GM12878 (cell line): ENCODE data around the gene TNFSF9. TPM values are rescaled to one million over a fixed set of nuclear protein-coding genes. Genes with fewer than 3 reads are reported as not detected.
A peak's percentile ranks its signal among the peaks of the same experiment; 100 is the strongest.

Source experiments
- ASH2L ChIP-seq: fragments of 300-600, 200-600 bp; sonication (generic); IDR thresholded peaks from 2 replicates; pipeline ENCODE4 v1.6.1; 2017; ENCODE audit warnings: low read depth, mild to moderate bottlenecking, borderline replicate concordance
- ATF7 ChIP-seq: fragments of 450-650 bp; IDR thresholded peaks from 2 replicates; pipeline ENCODE4 v1.6.1; 2016; ENCODE audit warnings: low read depth, mild to moderate bottlenecking
- BACH1 ChIP-seq: fragments of 450-650 bp; IDR thresholded peaks from 2 replicates; pipeline ENCODE4 v1.6.1; 2017; ENCODE audit warnings: mild to moderate bottlenecking, borderline replicate concordance
- BCL3 ChIP-seq: IDR thresholded peaks from 2 replicates; pipeline ENCODE4 v1.6.1; 2011; ENCODE audit warnings: borderline replicate concordance, low read depth, mild to moderate bottlenecking, moderate library complexity, low read length; ENCODE audit not compliant: insufficient read depth, poor library complexity, severe bottlenecking
- CBFB ChIP-seq: IDR thresholded peaks from 2 replicates; pipeline ENCODE4 v1.6.1; 2016; ENCODE audit warnings: antibody characterized with exemption, low read depth
- FOS ChIP-seq: IDR thresholded peaks from 3 replicates; pipeline ENCODE4 v1.6.1; 2011; ENCODE audit warnings: borderline replicate concordance; ENCODE audit not compliant: insufficient read length; ENCODE audit errors: extremely low read depth
- FOXM1 ChIP-seq: IDR thresholded peaks from 2 replicates; pipeline ENCODE4 v1.6.1; 2012; ENCODE audit warnings: low read depth, mild to moderate bottlenecking, inconsistent platforms, low read length, moderate library complexity
- HDAC6 ChIP-seq: fragments of 200-600 bp; sonication (generic); IDR thresholded peaks from one replicate; pipeline ENCODE4 v1.8.0; 2017; ENCODE audit warnings: antibody characterized with exemption; ENCODE audit not compliant: unreplicated experiment
- IRF3 ChIP-seq: fragments of 450-650 bp; IDR thresholded peaks from 2 replicates; pipeline ENCODE4 v1.6.1; 2014; ENCODE audit warnings: mild to moderate bottlenecking
- JUND ChIP-seq: IDR thresholded peaks from 2 replicates; pipeline ENCODE4 v1.6.1; 2012; ENCODE audit warnings: low read depth, mild to moderate bottlenecking, low read length, improper control_type of control experiment, moderate library complexity
- KLF5 ChIP-seq: fragments of 450-650 bp; IDR thresholded peaks from 2 replicates; pipeline ENCODE4 v1.6.1; 2014; ENCODE audit warnings: mild to moderate bottlenecking; ENCODE audit not compliant: partially characterized antibody
- LARP7 ChIP-seq: fragments of 450-650 bp; IDR thresholded peaks from 2 replicates; pipeline ENCODE4 v1.6.1; 2017; ENCODE audit warnings: mild to moderate bottlenecking
- MYC ChIP-seq: IDR thresholded peaks from 2 replicates; pipeline ENCODE4 v1.6.1; 2011; ENCODE audit warnings: mild to moderate bottlenecking, low read length, moderate library complexity, inconsistent platforms; ENCODE audit not compliant: insufficient read depth, insufficient replicate concordance, insufficient read length, severe bottlenecking
- NR2C1 ChIP-seq: fragments of 450-650 bp; IDR thresholded peaks from 2 replicates; pipeline ENCODE4 v1.6.1; 2017; ENCODE audit warnings: antibody characterized with exemption, mild to moderate bottlenecking, moderate library complexity
- PAX5 ChIP-seq: IDR thresholded peaks from 2 replicates; pipeline ENCODE4 v1.6.1; 2011; ENCODE audit warnings: low read depth, low read length, borderline replicate concordance
- POLR2AphosphoS2 ChIP-seq: IDR thresholded peaks from 2 replicates; pipeline ENCODE4 v1.6.1; 2011; ENCODE audit warnings: low read depth, mild to moderate bottlenecking, low read length, improper control_type of control experiment, moderate library complexity
- POLR2AphosphoS5 ChIP-seq: IDR thresholded peaks from 2 replicates; pipeline ENCODE4 v1.6.1; 2011; ENCODE audit warnings: mild to moderate bottlenecking, low read length, inconsistent platforms
- SMAD1 ChIP-seq: fragments of 450-650 bp; IDR thresholded peaks from 2 replicates; pipeline ENCODE4 v1.6.1; 2018; ENCODE audit warnings: mild to moderate bottlenecking, low read depth; ENCODE audit not compliant: partially characterized antibody
- SP1 ChIP-seq: IDR thresholded peaks from one replicate; pipeline ENCODE4 v1.6.1; 2011; ENCODE audit warnings: low read depth, low read length
- SPI1 ChIP-seq: IDR thresholded peaks from 2 replicates; pipeline ENCODE4 v1.6.1; 2011; ENCODE audit warnings: low read depth, mild to moderate bottlenecking, low read length, moderate library complexity, borderline replicate concordance; ENCODE audit not compliant: insufficient read depth
- WRNIP1 ChIP-seq: IDR thresholded peaks from 2 replicates; pipeline ENCODE4 v1.6.1; 2011; ENCODE audit warnings: low read depth, low read length, improper control_type of control experiment, borderline replicate concordance
- ZNF217 ChIP-seq: fragments of 450-650 bp; IDR thresholded peaks from 2 replicates; pipeline ENCODE4 v1.6.1; 2017; ENCODE audit warnings: antibody characterized with exemption, mild to moderate bottlenecking
- ZNF24 ChIP-seq: fragments of 450-650 bp; IDR thresholded peaks from 2 replicates; pipeline ENCODE4 v1.6.1; 2017; ENCODE audit warnings: antibody characterized with exemption, mild to moderate bottlenecking
- polyA plus RNA-seq, 11 experiments: library from polyadenylated mRNA; depleted of rRNA in 4 of 11; unstranded in 6 of 11; stranded (reverse) in 5 of 11; fragments of >200 nt; fragmentation: Nextera tagmentation in 4 of 11; fragmentation: Illumina TruSeq in 1 of 11; extraction: Ambion mirVana in 4 of 11; extraction: Trizol in 1 of 11; gene quantifications; 1 replicate in 1 of 11; 2 replicates in 10 of 11; pipeline versions ENCODE4 v1.2.1 to v1.2.3, GENCODE V29; 2011 to 2016; ENCODE audit warnings: inconsistent platforms in 2 of 11, missing spikeins in 2 of 11, low read depth in 1 of 11
- total RNA-seq, 4 experiments: library from RNA; depleted of rRNA in 3 of 4; stranded (reverse); fragments of >200 nt in 3 of 4; fragmentation: Illumina TruSeq in 1 of 4; extraction: Trizol in 1 of 4; gene quantifications; 2 replicates each; pipeline versions ENCODE4 v1.2.1 to v1.2.3, GENCODE V29; 2013 to 2021
- TF ChIP-seq, protein P1 (sequence below): fragments of 450-650 bp; IDR thresholded peaks from 2 replicates; pipeline ENCODE4 v1.6.1; 2017; ENCODE audit warnings: mild to moderate bottlenecking, moderate library complexity

TNFSF9 gene
- total and polyA plus RNA-seq, 10 of the 15 experiments (the other 5 are each of a cell fraction or from before 2014, with no cell fraction given), result 6.2 to 75.3 (median 22.1) TPM

GRCh38 chr19:6530386-6531162, at the start of gene TNFSF9 (continued):
- TF ChIP-seq KLF5 (peak; percentile 80), SP1 (peak; percentile 79), ZNF217 (0 out of 2 replicates have a peak, but pooled peaks have one; percentile 29), JUND (no peak), CBFB (peak; percentile 85), LARP7 (no peak), IRF3 (no peak; the same call in 1 of the 2 replicates), ATF7 (peak; percentile 42; the same call in 1 of the 2 replicates), FOS (no peak), SPI1 (no peak), NR2C1 (0 out of 2 replicates have a peak, but pooled peaks have one; percentile 11), POLR2AphosphoS2 (peak; percentile 99), BCL3 (peak; percentile 40), SMAD1 (no peak), ASH2L (no peak), ZNF24 (0 out of 2 replicates have a peak, but pooled peaks have one; percentile 50), WRNIP1 (no peak), MYC (no peak), HDAC6 (no peak), POLR2AphosphoS5 (peak; percentile 100), PAX5 (peak; percentile 78), FOXM1 (no peak), BACH1 (peak; percentile 91)
- TF ChIP-seq, protein P1, sequence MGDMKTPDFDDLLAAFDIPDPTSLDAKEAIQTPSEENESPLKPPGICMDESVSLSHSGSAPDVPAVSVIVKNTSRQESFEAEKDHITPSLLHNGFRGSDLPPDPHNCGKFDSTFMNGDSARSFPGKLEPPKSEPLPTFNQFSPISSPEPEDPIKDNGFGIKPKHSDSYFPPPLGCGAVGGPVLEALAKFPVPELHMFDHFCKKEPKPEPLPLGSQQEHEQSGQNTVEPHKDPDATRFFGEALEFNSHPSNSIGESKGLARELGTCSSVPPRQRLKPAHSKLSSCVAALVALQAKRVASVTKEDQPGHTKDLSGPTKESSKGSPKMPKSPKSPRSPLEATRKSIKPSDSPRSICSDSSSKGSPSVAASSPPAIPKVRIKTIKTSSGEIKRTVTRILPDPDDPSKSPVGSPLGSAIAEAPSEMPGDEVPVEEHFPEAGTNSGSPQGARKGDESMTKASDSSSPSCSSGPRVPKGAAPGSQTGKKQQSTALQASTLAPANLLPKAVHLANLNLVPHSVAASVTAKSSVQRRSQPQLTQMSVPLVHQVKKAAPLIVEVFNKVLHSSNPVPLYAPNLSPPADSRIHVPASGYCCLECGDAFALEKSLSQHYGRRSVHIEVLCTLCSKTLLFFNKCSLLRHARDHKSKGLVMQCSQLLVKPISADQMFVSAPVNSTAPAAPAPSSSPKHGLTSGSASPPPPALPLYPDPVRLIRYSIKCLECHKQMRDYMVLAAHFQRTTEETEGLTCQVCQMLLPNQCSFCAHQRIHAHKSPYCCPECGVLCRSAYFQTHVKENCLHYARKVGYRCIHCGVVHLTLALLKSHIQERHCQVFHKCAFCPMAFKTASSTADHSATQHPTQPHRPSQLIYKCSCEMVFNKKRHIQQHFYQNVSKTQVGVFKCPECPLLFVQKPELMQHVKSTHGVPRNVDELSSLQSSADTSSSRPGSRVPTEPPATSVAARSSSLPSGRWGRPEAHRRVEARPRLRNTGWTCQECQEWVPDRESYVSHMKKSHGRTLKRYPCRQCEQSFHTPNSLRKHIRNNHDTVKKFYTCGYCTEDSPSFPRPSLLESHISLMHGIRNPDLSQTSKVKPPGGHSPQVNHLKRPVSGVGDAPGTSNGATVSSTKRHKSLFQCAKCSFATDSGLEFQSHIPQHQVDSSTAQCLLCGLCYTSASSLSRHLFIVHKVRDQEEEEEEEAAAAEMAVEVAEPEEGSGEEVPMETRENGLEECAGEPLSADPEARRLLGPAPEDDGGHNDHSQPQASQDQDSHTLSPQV, result no peak; the same call in 1 of the 2 replicates
